Measurements from ENCODE around the gene PROCR.

DNA sequence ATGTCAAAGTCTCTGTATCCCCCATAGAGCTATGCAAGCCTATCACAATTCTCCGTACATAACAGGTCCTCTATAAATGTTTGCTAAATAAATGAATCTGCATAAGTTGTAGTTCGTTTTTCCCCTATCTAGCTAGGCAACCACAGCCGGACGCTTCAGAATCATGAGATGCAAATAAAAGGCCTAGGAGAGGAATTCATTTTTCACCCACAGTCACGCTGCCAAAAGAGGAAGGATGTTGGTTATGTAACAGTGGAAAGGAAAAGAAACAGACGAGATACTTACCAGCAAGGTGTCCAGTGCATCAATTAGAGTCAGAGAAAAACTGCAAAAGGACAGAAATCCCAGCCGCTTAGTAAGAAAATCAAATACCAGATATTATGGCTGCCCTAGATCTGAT, 27.2 kb upstream of the PROCR start:
- TF ChIP-seq, protein P1, sequence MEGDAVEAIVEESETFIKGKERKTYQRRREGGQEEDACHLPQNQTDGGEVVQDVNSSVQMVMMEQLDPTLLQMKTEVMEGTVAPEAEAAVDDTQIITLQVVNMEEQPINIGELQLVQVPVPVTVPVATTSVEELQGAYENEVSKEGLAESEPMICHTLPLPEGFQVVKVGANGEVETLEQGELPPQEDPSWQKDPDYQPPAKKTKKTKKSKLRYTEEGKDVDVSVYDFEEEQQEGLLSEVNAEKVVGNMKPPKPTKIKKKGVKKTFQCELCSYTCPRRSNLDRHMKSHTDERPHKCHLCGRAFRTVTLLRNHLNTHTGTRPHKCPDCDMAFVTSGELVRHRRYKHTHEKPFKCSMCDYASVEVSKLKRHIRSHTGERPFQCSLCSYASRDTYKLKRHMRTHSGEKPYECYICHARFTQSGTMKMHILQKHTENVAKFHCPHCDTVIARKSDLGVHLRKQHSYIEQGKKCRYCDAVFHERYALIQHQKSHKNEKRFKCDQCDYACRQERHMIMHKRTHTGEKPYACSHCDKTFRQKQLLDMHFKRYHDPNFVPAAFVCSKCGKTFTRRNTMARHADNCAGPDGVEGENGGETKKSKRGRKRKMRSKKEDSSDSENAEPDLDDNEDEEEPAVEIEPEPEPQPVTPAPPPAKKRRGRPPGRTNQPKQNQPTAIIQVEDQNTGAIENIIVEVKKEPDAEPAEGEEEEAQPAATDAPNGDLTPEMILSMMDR (IDR thresholded peaks at IDR 0.05 in 8 of 11, conservative IDR thresholded peaks at IDR 0.05 in 3 of 11) = no peak
- TF ChIP-seq POLR2A (IDR thresholded peaks at IDR 0.05) (no peak), POLR2AphosphoS5 (IDR thresholded peaks at IDR 0.05) (no peak)
